Measurements from ENCODE around the gene LNX1.

The LNX1 gene

GRCh38 chr4:53599632-53600031 is 8.3 kb upstream of the LNX1 start:
- no peak for DNase-seq (ENCODE audit: low read depth in 2 of 2)

DNA sequence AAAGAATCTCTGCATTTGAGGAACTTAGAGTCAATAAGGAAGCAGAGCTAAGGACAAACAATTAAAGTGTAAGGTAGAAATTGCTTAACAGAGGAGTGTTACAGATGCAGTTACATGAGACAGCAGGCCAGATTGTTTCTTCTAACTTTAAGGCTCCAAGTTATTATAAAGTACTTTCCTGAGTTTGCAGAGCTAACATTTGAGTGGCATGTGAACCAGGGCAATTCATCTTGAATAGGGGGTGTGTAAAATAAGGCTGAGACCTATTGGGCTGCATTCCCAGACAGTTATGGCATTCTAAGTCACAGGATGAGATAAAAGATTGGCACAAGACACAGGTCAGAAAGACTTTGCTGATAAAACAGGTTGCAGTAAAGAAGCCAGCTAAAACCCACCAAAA is 7.6 kb upstream of the LNX1 start:
- DNase-seq (ENCODE audit: low read depth in 2 of 2) = no peak

- no peak for DNase-seq (ENCODE audit: low read depth in 2 of 2)
These were observed 7.2 kb upstream of the LNX1 start for GRCh38 chr4:53598483-53598882.

DNA sequence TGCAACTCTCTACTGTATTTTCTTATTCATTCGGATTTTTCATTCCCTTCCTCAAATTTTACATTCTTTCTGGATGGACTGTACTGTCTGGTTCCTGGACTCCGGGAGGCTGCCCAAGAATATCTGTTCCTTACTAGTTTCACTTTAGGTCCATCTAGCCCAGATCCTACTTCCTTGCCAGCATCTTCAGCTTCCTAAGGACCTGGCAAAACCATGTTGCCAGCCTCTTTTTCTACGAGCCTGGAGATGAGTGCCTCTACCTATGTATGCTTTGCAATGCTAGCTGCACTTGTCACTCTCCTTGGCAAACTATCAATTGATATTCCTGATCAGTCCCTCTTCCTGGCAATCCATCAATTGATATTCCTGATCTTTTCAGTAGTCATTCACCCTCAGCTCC is 5.6 kb upstream of the LNX1 start:
- DNase-seq (ENCODE audit: low read depth in 2 of 2) = no peak

- DNase-seq (ENCODE audit: low read depth in 2 of 2) = no peak
These were observed 4.5 kb upstream of the LNX1 start for GRCh38 chr4:53595834-53596233.

GRCh38 chr4:53595204-53595603 is 3.9 kb upstream of the LNX1 start:
- no peak for DNase-seq (ENCODE audit: low read depth in 2 of 2)

GRCh38 chr4:53593765-53594164 is 2.5 kb upstream of the LNX1 start:
- no peak for DNase-seq (ENCODE audit: low read depth in 2 of 2)

DNA sequence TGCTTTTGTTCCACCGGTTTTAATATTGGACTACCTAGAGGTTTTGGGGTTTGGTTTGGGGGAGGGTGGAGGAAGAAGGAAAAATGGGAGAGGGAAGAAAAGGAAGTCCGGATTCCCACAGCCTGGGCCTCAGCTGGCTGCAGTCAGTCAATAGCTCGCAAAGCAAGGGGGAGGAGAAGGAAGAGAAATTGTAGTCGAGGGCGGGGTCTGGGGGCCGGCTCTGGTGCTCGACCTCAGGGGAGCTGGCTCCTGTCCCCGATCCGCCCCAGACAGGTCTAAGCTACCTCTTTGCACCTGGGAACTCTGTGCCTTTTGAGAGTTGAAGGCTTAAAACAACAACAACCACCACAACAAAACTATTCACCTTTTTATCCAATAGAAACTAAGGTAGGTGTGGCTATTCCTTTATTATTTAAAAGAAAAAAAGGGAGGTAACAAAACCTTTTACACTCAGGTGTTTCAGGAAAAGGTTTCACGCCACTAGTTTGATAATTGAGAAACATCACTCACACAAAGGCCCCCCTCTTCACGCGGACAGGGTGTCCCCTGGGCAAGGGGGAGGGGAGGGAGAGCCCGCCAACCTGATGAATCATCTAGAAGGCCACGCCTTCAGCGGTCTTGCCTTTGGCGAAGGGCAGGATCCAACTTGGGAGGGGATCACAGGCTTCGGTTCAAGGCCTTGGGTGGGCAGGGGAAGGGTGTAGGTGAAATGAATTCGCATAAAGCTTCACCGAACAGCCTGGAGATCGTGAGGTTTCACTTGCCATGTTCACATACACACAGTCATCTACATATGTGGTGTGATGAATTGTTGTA is 1.6 kb upstream of the LNX1 start:
- DNase-seq (ENCODE audit: low read depth in 2 of 2) = no peak

GRCh38 chr4:53592122-53592521 is 836 bp upstream of the LNX1 start:
- DNase-seq (ENCODE audit: low read depth in 2 of 2) = no peak

GRCh38 chr4:53590187-53590586 is 1.1 kb downstream of the LNX1 start:
- DNase-seq (ENCODE audit: low read depth in 2 of 2) = no peak

- no peak for DNase-seq (ENCODE audit: low read depth in 2 of 2)
These were observed 1.8 kb downstream of the LNX1 start for GRCh38 chr4:53589511-53589910.

DNA sequence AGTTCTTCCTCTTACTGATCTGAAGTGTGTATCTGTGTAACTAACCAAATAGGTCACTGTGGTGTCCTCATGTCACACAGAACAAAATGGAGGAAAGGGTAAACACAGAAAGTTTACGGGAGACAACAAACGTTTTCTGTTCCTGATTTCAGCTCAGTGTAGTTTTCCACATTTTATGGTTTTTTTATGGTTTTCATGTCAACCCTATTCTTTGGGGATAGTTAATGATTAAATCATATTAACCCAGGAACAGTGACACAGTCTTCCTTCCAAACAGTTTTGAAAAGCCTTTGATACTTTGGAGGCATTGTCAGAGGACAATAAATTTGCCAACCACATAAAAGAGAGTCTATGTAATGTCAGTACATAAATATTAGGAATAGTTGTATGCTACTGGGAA is 4.2 kb downstream of the LNX1 start:
- DNase-seq (ENCODE audit: low read depth in 2 of 2) = no peak

- no peak for DNase-seq (ENCODE audit: low read depth in 2 of 2)
These were observed 5.0 kb downstream of the LNX1 start for GRCh38 chr4:53586121-53586816.

GRCh38 chr4:53584658-53585057 is 6.6 kb downstream of the LNX1 start:
- DNase-seq (ENCODE audit: low read depth in 2 of 2) = no peak

DNA sequence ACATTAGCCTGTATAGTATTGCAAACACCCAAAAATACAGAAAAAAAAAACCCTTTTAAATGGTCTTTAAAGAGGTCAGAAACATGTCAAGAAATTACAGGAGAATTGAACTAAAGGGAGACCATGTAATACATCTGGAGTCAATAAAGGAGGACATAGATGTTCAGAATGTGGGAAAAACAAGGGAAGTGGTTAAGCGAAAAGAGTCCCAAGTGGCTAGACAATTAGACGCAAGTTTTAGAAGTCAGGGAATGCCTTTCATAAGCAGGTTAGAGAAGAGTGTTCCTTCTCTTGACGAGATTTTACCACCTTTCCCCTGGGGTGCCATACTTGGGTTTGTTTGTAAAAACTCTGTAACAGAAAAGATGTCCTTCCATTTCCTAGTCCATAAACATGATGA is 7.8 kb downstream of the LNX1 start:
- no peak for DNase-seq (ENCODE audit: low read depth in 2 of 2)

DNA sequence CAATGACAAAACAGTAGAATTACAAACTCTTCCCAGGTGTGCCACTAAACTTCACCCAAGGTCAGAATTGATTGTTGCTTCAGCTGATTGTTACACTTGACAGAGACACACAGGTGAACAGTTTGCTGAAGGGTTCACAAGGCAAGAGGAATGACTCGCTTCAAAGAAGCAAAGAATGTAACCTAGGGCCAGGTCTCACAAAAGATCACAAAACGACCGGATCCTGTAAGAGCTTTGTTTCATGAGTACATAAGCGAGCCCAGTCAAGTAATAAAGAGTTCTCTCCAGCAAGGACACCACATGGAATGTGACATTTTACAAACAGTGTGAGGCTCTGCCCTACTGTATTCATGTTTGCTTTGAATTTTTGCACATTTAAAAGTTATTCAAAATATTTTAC is 9.1 kb downstream of the LNX1 start:
- DNase-seq (ENCODE audit: low read depth in 2 of 2) = no peak

GRCh38 chr4:53580274-53580673 is 11.0 kb downstream of the LNX1 start:
- no peak for DNase-seq (ENCODE audit: low read depth in 2 of 2)

GRCh38 chr4:53579826-53580225 is 11.5 kb downstream of the LNX1 start:
- no peak for DNase-seq (ENCODE audit: low read depth in 2 of 2)

DNA sequence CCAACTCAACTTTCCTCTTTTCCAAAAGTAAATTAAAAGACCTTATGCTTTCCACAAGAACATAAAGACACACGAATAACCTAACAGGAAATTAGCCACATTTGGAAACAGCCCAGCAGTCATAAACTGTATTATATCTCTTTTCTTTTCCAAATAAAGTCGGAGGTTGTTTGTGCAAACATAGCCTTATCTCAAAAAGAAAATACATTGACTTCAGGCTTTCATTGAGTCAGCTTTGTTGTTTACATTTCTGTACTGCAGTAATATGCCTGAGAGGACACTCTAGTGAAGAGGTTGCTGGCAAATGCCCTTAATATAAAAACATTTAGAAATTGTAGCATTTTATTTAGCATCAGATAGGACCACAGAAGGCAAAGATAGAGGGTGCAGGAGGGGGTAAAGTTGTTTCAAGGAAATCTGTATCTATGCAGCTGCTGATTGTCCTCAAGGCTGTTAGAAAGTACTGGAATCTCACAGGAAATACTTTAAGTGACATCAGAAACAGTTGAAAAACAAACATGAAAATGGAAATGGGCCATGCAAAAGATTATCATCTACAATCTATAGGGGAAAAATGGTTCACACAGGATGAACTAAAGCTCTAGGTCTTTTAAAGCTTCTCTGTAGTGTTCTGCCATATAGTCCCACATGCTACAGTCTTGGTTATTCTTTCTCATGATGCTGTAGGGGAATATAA is 14.5 kb downstream of the LNX1 start:
- DNase-seq (ENCODE audit: low read depth in 2 of 2) = no peak

GRCh38 chr4:53576071-53576617 is 15.1 kb downstream of the LNX1 start:
- no peak for DNase-seq (ENCODE audit: low read depth in 2 of 2)

DNA sequence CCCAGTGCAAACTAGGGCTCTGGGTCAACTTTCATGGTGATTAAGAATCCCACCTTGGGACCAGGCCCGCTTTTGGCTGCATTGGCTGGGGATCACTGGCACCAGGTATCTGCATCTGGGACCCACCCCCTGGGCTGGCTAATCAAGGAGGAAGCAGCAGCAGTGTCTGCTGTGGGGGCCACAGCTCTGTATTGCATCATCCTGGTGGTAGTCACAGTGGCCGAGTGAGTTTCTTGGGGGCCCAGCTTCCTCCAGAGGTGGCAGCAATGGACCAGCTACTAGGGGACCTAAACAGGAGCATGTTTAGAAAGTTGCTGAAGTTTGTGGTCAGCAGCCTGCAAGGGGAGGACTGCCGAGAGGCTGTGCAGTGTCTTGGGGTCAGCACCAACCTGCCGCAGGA is 15.7 kb downstream of the LNX1 start:
- no peak for DNase-seq (ENCODE audit: low read depth in 2 of 2)

DNA sequence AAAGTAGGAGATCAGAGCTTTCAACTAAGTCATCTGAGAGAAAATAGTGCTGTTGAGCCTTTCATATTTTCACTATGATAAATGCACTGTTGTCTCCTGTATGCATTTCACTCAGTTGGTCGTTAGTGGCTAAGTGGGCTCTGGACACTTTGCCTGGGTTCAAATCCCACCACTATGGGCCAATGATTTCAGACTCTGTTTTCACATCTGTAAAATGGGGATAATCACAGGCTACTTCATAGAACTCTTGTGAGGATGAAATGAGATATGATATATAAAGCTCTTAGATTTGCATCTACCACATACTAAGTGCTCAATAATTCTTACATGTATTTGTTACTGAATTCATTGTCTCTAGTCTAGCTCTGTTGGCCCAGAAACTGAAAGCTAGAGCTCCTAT is 16.8 kb downstream of the LNX1 start:
- DNase-seq (ENCODE audit: low read depth in 2 of 2) = no peak

DNA sequence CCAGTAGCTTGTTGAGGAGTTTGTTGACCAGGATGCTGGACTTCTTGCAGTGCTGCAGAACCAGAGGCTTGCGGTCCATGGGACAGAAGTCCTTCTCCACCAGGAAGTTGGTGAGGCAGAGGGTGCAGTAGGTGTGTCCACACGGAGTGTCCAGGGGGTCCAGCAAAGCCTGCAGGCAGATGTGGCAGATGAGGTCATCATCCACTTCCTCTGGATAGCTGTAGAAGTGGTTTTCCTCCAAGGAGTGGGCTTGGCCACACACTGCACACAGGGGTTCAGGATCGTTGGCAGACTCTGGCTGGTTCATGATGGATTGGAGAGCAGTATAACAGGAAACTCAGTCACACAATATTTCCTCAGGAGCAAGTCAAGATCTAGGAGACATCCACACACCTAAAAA is 17.6 kb downstream of the LNX1 start:
- DNase-seq (ENCODE audit: low read depth in 2 of 2) = no peak
